Natural killer cell (primary cell): ENCODE measurements around the gene VAMP8. TPM values are rescaled to one million over a fixed set of nuclear protein-coding genes. Genes with fewer than 3 reads are reported as not detected.

Experiments
- ATAC-seq, 3 donors: fragments of 150-1000 bp in 2 of 3; fragments of 200-7000 bp in 1 of 3; cut with Tn5 transposase; 1 replicate in 1 of 3; 2 replicates in 2 of 3; pipeline ENCODE4 v1.10.0; 2021; ENCODE audit warnings: mild to moderate bottlenecking in 2 of 3, moderate library complexity in 2 of 3
- DNase-seq, 2 donors: peaks; one replicate each; pipeline versions ENCODE4 v3.0.0 to v3.0.0-alpha.2; 2013 to 2021; ENCODE audit warnings: mixed read lengths in 1 of 2
- H3K27ac ChIP-seq: one replicate; pipeline ENCODE4 v1.5.1; 2013; ENCODE audit warnings: mild to moderate bottlenecking, low read length
- H3K27me3 ChIP-seq: one replicate; pipeline ENCODE4 v1.6.1; 2013; ENCODE audit warnings: low read length; ENCODE audit not compliant: control insufficient read depth, insufficient read depth
- H3K36me3 ChIP-seq: one replicate; pipeline ENCODE4 v1.6.1; 2013; ENCODE audit warnings: low read length; ENCODE audit not compliant: control insufficient read depth, insufficient read depth
- H3K4me1 ChIP-seq: one replicate; pipeline ENCODE4 v1.6.1; 2013; ENCODE audit warnings: low read length; ENCODE audit not compliant: control insufficient read depth, insufficient read depth
- H3K4me3 ChIP-seq: one replicate; pipeline ENCODE4 v1.5.1; 2013; ENCODE audit warnings: low read length
- H3K9me3 ChIP-seq: one replicate; pipeline ENCODE4 v1.6.1; 2013; ENCODE audit warnings: low read length; ENCODE audit not compliant: control insufficient read depth, insufficient read depth
- H3K27ac Mint-ChIP-seq, 2 donors: one replicate each; pipeline ENCODE4 v1.8.0; 2022; ENCODE audit warnings: mild to moderate bottlenecking in 2 of 2, mixed read lengths in 2 of 2, moderate library complexity in 1 of 2
- H3K27me3 Mint-ChIP-seq, 2 donors: one replicate each; pipeline ENCODE4 v1.8.0; 2022; ENCODE audit warnings: low read depth in 2 of 2, mixed read lengths in 2 of 2
- H3K36me3 Mint-ChIP-seq: one replicate; pipeline ENCODE4 v1.8.0; 2022; ENCODE audit warnings: mixed read lengths
- H3K4me1 Mint-ChIP-seq, 2 donors: one replicate each; pipeline ENCODE4 v1.8.0; 2022; ENCODE audit warnings: mixed read lengths in 2 of 2
- H3K4me3 Mint-ChIP-seq: one replicate; pipeline ENCODE4 v1.8.0; 2022; ENCODE audit warnings: mild to moderate bottlenecking, moderate library complexity, mixed read lengths
- H3K9me3 Mint-ChIP-seq, 2 donors: one replicate each; pipeline ENCODE4 v1.8.0; 2022; ENCODE audit warnings: mixed read lengths in 2 of 2
- WGBS: methylation state at CpG from one replicate; pipeline ENCODE4 v1.1.7; 2013; ENCODE audit warnings: missing lambda C conversion rate; ENCODE audit not compliant: insufficient coverage; 5-methylcytosine and 5-hydroxymethylcytosine counted together
- intact Hi-C: fragments of 100-400 bp; cut with micrococcal nuclease; formaldehyde crosslinking; loops from one replicate; pipeline ENCODE4 v1.14.2; 2022
- total RNA-seq, 4 donors: library from RNA; stranded (reverse); fragments of 120-200 nt in 1 of 4; gene quantifications; one replicate each; pipeline versions ENCODE4 v1.2.3 to v1.2.4, GENCODE V29; 2013 to 2022
- TF ChIP-seq, protein P1 (sequence below): fragments of 200-600 bp; IDR thresholded peaks from one replicate; pipeline ENCODE4 v1.8.0; 2022; ENCODE audit warnings: antibody characterized with exemption

Gene VAMP8
- total RNA-seq, 3 donors from 2014 or later (not counting 1 experiment from before 2014, with no cell fraction given): 105 to 116 (median 111) TPM

DNA sequence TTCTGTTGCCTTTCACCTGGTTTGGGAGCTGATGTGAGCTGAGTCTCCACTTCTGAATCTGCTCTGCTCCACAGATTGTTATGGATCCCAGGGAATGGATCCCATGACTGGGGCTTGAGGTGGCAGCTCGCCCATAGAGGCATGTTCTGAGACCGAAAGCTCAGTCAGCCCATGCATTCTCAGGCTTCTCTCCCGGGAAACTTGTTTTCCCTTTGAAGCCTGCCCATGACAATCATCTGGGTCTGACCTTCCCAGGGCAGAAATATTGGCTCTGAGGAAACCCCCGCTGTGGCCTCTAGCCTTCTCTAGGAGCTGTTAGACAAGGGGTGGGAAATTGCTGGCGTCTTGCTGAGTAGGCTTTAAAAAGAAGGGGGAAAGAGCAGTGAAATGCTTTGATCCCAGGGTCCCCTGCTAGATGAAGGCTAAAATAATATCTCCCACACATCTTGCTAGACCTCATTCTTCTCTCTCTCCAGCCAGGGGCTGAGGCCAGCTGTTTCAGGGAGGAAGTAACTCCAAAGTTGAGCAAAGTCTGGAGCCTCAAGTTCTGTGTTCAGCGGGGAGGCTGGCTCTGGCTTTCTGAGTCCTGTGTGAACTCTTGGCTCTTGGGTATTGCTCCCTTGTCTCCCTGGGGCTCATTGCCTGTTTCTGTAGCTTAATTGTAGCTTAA is 2.0 kb downstream of the VAMP8 start:
- DNase-seq (no peak), ATAC-seq (no peak)
- intact Hi-C loops: no loop called here
- Mint-ChIP-seq H3K27me3 (no peaks in the 10 kb centered on the region), H3K9me3 (no peaks in the 10 kb centered on the region), H3K4me3 (peak overlapping the region; percentile 93), H3K4me1 (peaks cover 36 to 49% of the 10 kb centered on the region in 2 donors), H3K27ac (peak overlapping the region; percentile 86 to 95), H3K36me3 (no peaks in the 10 kb centered on the region)
- H3K4me1 ChIP-seq: peaks cover 41% of the 10 kb centered on the region
- WGBS: 67% methylated on average over 6 of the region's 6 CpGs
- peak overlapping the region; percentile 77 for H3K27ac ChIP-seq
- TF ChIP-seq, protein P1, sequence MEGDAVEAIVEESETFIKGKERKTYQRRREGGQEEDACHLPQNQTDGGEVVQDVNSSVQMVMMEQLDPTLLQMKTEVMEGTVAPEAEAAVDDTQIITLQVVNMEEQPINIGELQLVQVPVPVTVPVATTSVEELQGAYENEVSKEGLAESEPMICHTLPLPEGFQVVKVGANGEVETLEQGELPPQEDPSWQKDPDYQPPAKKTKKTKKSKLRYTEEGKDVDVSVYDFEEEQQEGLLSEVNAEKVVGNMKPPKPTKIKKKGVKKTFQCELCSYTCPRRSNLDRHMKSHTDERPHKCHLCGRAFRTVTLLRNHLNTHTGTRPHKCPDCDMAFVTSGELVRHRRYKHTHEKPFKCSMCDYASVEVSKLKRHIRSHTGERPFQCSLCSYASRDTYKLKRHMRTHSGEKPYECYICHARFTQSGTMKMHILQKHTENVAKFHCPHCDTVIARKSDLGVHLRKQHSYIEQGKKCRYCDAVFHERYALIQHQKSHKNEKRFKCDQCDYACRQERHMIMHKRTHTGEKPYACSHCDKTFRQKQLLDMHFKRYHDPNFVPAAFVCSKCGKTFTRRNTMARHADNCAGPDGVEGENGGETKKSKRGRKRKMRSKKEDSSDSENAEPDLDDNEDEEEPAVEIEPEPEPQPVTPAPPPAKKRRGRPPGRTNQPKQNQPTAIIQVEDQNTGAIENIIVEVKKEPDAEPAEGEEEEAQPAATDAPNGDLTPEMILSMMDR: no peak
- no peaks in the 10 kb centered on the region for H3K27me3 ChIP-seq
- H3K9me3 ChIP-seq: no peaks in the 10 kb centered on the region
- H3K36me3 ChIP-seq: peaks cover 16% of the 10 kb centered on the region
- peak overlapping the region; percentile 5 for H3K4me3 ChIP-seq

DNA sequence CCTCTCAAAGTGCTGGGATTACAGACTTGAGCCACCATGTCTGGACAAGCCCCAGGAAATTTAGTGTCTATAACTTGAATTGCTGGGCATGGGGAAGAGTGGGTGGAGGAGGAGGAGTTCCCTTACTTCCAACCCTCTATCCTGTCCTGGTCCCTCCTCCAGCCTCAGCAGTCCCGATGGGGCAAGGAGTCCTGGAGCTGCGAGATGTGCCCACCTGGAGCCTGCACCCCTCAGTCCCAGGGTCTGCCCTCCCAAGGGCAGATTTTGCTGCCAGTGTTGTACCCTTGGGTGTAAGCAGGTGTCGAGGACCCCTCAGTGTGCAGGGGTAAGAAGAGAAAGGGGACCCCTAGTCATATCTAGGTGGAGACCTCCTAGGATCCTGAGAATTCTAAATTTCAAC is 2.8 kb downstream of the VAMP8 start:
- DNase-seq: no peak
- peaks cover 16% of the 10 kb centered on the region for H3K36me3 ChIP-seq
- Mint-ChIP-seq H3K27me3 (no peaks in the 10 kb centered on the region), H3K36me3 (no peaks in the 10 kb centered on the region), H3K4me1 (peaks cover 42 to 55% of the 10 kb centered on the region in 2 donors), H3K9me3 (no peaks in the 10 kb centered on the region), H3K27ac (peak overlapping the region in 1 of 2 donors; percentile 86), H3K4me3 (peak overlapping the region; percentile 61)
- H3K9me3 ChIP-seq: no peaks in the 10 kb centered on the region
- H3K27me3 ChIP-seq: no peaks in the 10 kb centered on the region
- TF ChIP-seq, protein P1: no peak
- peaks cover 50% of the 10 kb centered on the region for H3K4me1 ChIP-seq
- H3K4me3 ChIP-seq: no peak overlapping the region
- WGBS: 93% methylated on average over 3 of the region's 3 CpGs
- no peak overlapping the region for H3K27ac ChIP-seq
- ATAC-seq: no peak
- intact Hi-C loops: no loop called here

DNA sequence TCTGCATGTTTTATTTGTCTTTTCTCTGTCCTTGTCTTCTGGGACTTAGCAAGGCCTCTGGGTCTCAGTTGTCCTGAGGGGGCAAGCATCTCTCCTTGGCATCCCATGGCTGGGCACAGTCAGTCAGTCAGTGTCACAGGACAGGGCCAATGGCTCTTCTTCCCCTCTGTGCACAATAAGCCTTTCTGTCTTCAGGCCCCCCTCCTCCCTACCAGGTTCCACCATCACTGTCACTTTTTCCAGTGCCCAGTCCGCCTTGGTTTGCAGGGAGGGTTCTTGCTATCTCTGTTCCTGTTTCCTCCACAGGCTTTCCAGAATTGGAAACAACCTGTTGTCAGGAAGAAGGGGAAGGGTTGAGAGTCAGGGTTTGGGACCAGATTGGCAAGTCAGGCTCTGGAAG is 5.1 kb downstream of the VAMP8 start:
- Histone ChIP-seq H3K4me1 (peaks cover 47% of the 10 kb centered on the region), H3K9me3 (no peaks in the 10 kb centered on the region), H3K27ac (no peak overlapping the region), H3K36me3 (peaks cover 16% of the 10 kb centered on the region), H3K4me3 (no peak overlapping the region), H3K27me3 (no peaks in the 10 kb centered on the region)
- Mint-ChIP-seq H3K27ac (peak overlapping the region; percentile 45 to 85), H3K4me3 (peak overlapping the region; percentile 13), H3K9me3 (no peaks in the 10 kb centered on the region), H3K36me3 (no peaks in the 10 kb centered on the region), H3K27me3 (no peaks in the 10 kb centered on the region), H3K4me1 (peaks cover 49 to 61% of the 10 kb centered on the region in 2 donors)
- 83% methylated on average over 1 of the region's 1 CpG for whole genome bisulfite sequencing
- ATAC-seq (no peak), DNase-seq (no peak)
- TF ChIP-seq, protein P1: no peak
- intact Hi-C loops: no loop called here
